ENCODE measurements around the gene FN3KRP. TPM values are rescaled to one million over a fixed set of nuclear protein-coding genes. Genes with fewer than 3 reads are reported as not detected.

The FN3KRP gene
- total and polyA plus RNA-seq, 2 of the 13 experiments (the other 11 are each of a cell fraction or from before 2014, with no cell fraction given) = 22.4 to 28.2 TPM

- TF ChIP-seq ZNF263 (CRISPR knock-in tag; IDR thresholded peaks at IDR 0.05) = peak; percentile 84; the same call in 1 of the 2 replicates
- TF ChIP-seq MAZ (IDR thresholded peaks at IDR 0.05; ENCODE audit: borderline replicate concordance, low read depth, low read length) = peak; percentile 46; the same call in 1 of the 2 replicates
- peak; percentile 63; the same call in 1 of the 2 replicates for TF ChIP-seq MAZ (CRISPR knock-in tag; IDR thresholded peaks at IDR 0.05; ENCODE audit: low read depth)
- TF ChIP-seq TFE3 (CRISPR knock-in tag; IDR thresholded peaks at IDR 0.05) = 0 out of 2 replicates have a peak, but pooled peaks have one; percentile 17
- TF ChIP-seq ZNF790 (CRISPR knock-in tag; IDR thresholded peaks at IDR 0.05; ENCODE audit: borderline replicate concordance) = no peak
- TF ChIP-seq ERF (CRISPR knock-in tag; IDR thresholded peaks at IDR 0.05) = peak; percentile 60; the same call in 1 of the 2 replicates
- no peak for TF ChIP-seq TRIM22 (IDR thresholded peaks at IDR 0.05)
- TF ChIP-seq KDM5B (CRISPR knock-in tag; IDR thresholded peaks at IDR 0.05; ENCODE audit: borderline replicate concordance) = peak; percentile 74; the same call in 1 of the 2 replicates
- TF ChIP-seq RBFOX2 (IDR thresholded peaks at IDR 0.05; ENCODE audit: low read depth, low read length) = 0 out of 2 replicates have a peak, but pooled peaks have one; percentile 24
- TF ChIP-seq MXD3 (CRISPR knock-in tag; IDR thresholded peaks at IDR 0.05) = peak; percentile 67; the same call in 1 of the 2 replicates
- TF ChIP-seq SP1 (IDR thresholded peaks at IDR 0.05) = no peak
- 0 out of 2 replicates have a peak, but pooled peaks have one; percentile 15 for TF ChIP-seq SP1 (CRISPR knock-in tag; IDR thresholded peaks at IDR 0.05)
- peak; percentile 58; the same call in 1 of the 2 replicates for TF ChIP-seq ZBTB26 (CRISPR knock-in tag; IDR thresholded peaks at IDR 0.05; ENCODE audit: borderline replicate concordance)
- TF ChIP-seq ZNF580 (CRISPR knock-in tag; IDR thresholded peaks at IDR 0.05; ENCODE audit: borderline replicate concordance, low read depth) = peak; percentile 68; the same call in 1 of the 2 replicates
- TF ChIP-seq JARID2 (CRISPR knock-in tag; IDR thresholded peaks at IDR 0.05; ENCODE audit: insufficient replicate concordance) = peak; percentile 86
- peak; percentile 63; the same call in 1 of the 2 replicates for TF ChIP-seq ZBTB25 (CRISPR knock-in tag; IDR thresholded peaks at IDR 0.05)
- TF ChIP-seq DMTF1 (CRISPR knock-in tag; IDR thresholded peaks at IDR 0.05) = no peak
- TF ChIP-seq ZNF44 (CRISPR knock-in tag; IDR thresholded peaks at IDR 0.05) = peak; percentile 90
- TF ChIP-seq ARNTL (CRISPR knock-in tag; IDR thresholded peaks at IDR 0.05) = no peak
- peak; percentile 41; the same call in 1 of the 2 replicates for TF ChIP-seq CENPT (CRISPR knock-in tag; IDR thresholded peaks at IDR 0.05; ENCODE audit: low read depth)
- TF ChIP-seq PHF8 (CRISPR knock-in tag; IDR thresholded peaks at IDR 0.05) = peak; percentile 55
- TF ChIP-seq MYNN (CRISPR knock-in tag; IDR thresholded peaks at IDR 0.05; ENCODE audit: low read depth) = 0 out of 2 replicates have a peak, but pooled peaks have one; percentile 70
Observed at GRCh38 chr17:82668631-82669099, 47.8 kb upstream of the FN3KRP start (continued).
